Trophoblast cell (in vitro differentiated cells and primary cell): ENCODE measurements around the gene EFNA3.
A peak's percentile ranks its signal among the peaks of the same experiment; 100 is the strongest.

Experiments used
- DNase-seq, 2 donors: peaks; one replicate each; pipeline ENCODE4 v3.0.0-alpha.2; 2016
- H2AFZ ChIP-seq: 2 replicates; pipeline ENCODE4 v1.6.1; 2013; ENCODE audit warnings: low read length, moderate library complexity, mild to moderate bottlenecking; ENCODE audit not compliant: insufficient read depth, poor library complexity
- H2AK5ac ChIP-seq: 2 replicates; pipeline ENCODE4 v1.6.1; 2013; ENCODE audit warnings: mild to moderate bottlenecking, low read length
- H2BK120ac ChIP-seq: 2 replicates; pipeline ENCODE4 v1.6.1; 2013; ENCODE audit warnings: low read length, mild to moderate bottlenecking, moderate library complexity; ENCODE audit not compliant: insufficient read depth, poor library complexity
- H2BK12ac ChIP-seq: 2 replicates; pipeline ENCODE4 v1.6.1; 2013; ENCODE audit warnings: mild to moderate bottlenecking, low read length, moderate library complexity
- H2BK5ac ChIP-seq: 2 replicates; pipeline ENCODE4 v1.6.1; 2013; ENCODE audit warnings: low read length, low read depth, moderate library complexity, mild to moderate bottlenecking; ENCODE audit not compliant: poor library complexity
- H3K14ac ChIP-seq: 2 replicates; pipeline ENCODE4 v1.6.1; 2013; ENCODE audit warnings: mild to moderate bottlenecking, low read length
- H3K18ac ChIP-seq: 2 replicates; pipeline ENCODE4 v1.6.1; 2013; ENCODE audit warnings: mild to moderate bottlenecking, low read length
- H3K23ac ChIP-seq: 2 replicates; pipeline ENCODE4 v1.6.1; 2013; ENCODE audit warnings: low read length
- H3K27ac ChIP-seq: 2 replicates; pipeline ENCODE4 v1.5.1; 2013; ENCODE audit warnings: low read depth, mild to moderate bottlenecking, inconsistent platforms, low read length, moderate library complexity
- H3K27me3 ChIP-seq: 2 replicates; pipeline ENCODE4 v1.6.1; 2013; ENCODE audit warnings: inconsistent platforms, mild to moderate bottlenecking, low read length, moderate library complexity; ENCODE audit not compliant: insufficient read depth
- H3K36me3 ChIP-seq, 2 experiments: 1 replicate in 1 of 2; 2 replicates in 1 of 2; pipeline ENCODE4 v1.6.1; 2013; ENCODE audit warnings: low read length in 2 of 2, mild to moderate bottlenecking in 2 of 2, moderate library complexity in 1 of 2; ENCODE audit not compliant: insufficient read depth in 2 of 2, control insufficient read depth in 1 of 2
- H3K4ac ChIP-seq: 2 replicates; pipeline ENCODE4 v1.6.1; 2013; ENCODE audit warnings: low read depth, mild to moderate bottlenecking, low read length, moderate library complexity
- H3K4me1 ChIP-seq, 2 experiments: 1 replicate in 1 of 2; 2 replicates in 1 of 2; pipeline ENCODE4 v1.6.1; 2013; ENCODE audit warnings: low read length in 2 of 2, mild to moderate bottlenecking in 2 of 2, moderate library complexity in 1 of 2; ENCODE audit not compliant: insufficient read depth in 2 of 2, control insufficient read depth in 1 of 2
- H3K4me2 ChIP-seq: 2 replicates; pipeline ENCODE4 v1.6.1; 2013; ENCODE audit warnings: inconsistent platforms, mild to moderate bottlenecking, low read length, moderate library complexity
- H3K4me3 ChIP-seq: 2 replicates; pipeline ENCODE4 v1.5.1; 2013; ENCODE audit warnings: mild to moderate bottlenecking, low read depth, low read length, inconsistent platforms
- H3K79me1 ChIP-seq: one replicate; pipeline ENCODE4 v1.6.1; 2013; ENCODE audit warnings: low read length
- H3K79me2 ChIP-seq: 2 replicates; pipeline ENCODE4 v1.6.1; 2013; ENCODE audit warnings: low read length, mild to moderate bottlenecking; ENCODE audit not compliant: control insufficient read depth, insufficient read depth, poor library complexity
- H3K9ac ChIP-seq: 2 replicates; pipeline ENCODE4 v1.6.1; 2013; ENCODE audit warnings: mild to moderate bottlenecking, low read length
- H3K9me3 ChIP-seq: 2 replicates; pipeline ENCODE4 v1.6.1; 2013; ENCODE audit warnings: low read depth, mild to moderate bottlenecking, control low read depth, inconsistent platforms, low read length; ENCODE audit not compliant: insufficient read depth
- H4K12ac ChIP-seq: 2 replicates; pipeline ENCODE4 v1.6.1; 2013; ENCODE audit warnings: low read depth, mild to moderate bottlenecking, low read length, moderate library complexity
- H4K8ac ChIP-seq: 2 replicates; pipeline ENCODE4 v1.6.1; 2013; ENCODE audit warnings: low read depth, mild to moderate bottlenecking, low read length, moderate library complexity
- H4K91ac ChIP-seq: one replicate; pipeline ENCODE4 v1.6.1; 2013; ENCODE audit warnings: low read depth, mild to moderate bottlenecking, low read length, moderate library complexity
- WGBS: extraction: QIAGEN DNeasy Blood & Tissue Kit; methylation state at CpG from one replicate; pipeline ENCODE4 v1.1.7; 2013; ENCODE audit warnings: missing lambda C conversion rate; ENCODE audit not compliant: insufficient read length, insufficient coverage; ENCODE audit errors: extremely low coverage; 5-methylcytosine and 5-hydroxymethylcytosine counted together

EFNA3 gene

DNA sequence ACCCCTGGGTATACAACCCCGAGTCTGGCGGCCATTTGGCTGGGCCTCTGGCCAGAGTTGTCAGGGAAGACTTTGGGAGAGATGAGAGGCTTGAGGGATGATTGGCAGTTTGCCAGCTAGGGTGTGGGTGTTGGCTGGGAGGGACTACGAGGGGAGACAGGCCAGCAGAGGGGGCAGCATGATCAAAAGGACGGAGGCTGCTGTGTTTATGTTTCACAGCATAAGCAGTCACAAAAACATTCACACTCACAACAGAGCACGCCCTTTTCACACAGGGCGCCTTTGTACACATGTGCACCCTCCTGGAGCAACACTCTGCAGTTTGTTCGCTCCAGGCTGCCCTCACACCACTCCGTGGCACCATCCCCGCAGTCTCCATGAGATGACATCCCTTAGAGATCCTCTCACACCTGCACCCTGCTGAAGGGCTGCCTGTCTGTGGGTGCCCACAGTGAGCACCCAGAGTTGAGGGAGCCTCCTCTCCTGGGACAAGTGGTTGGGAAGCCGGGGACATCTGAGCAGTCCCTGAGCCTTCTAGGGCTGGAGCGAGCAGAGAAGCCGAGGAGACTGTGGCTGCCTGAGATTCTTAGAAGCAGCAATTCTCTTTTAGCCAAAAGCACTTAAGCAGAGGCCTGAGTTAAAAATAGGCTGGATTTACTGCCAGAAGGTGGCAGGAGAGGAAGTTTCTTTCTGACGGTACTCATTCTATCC is 15.4 kb downstream of the EFNA3 start:
- no CpG with 5 or more reads among the region's 13 CpGs for WGBS
- Histone ChIP-seq H2BK5ac (no peak overlapping the region), H4K8ac (no peak overlapping the region), H3K14ac (peak overlapping the region; percentile 16), H3K79me1 (peaks cover 2% of the 10 kb centered on the region), H3K23ac (no peak overlapping the region), H3K18ac (no peak overlapping the region), H3K27me3 (no peaks in the 10 kb centered on the region), H2AK5ac (no peak overlapping the region), H3K36me3 (no peaks in the 10 kb centered on the region), H3K4me2 (no peak overlapping the region), H3K4me1 (peaks cover 3 to 8% of the 10 kb centered on the region in 2 experiments), H2BK12ac (peak overlapping the region; percentile 9), H3K27ac (no peak overlapping the region), H3K9ac (no peak overlapping the region), H3K4me3 (no peak overlapping the region), H3K4ac (no peak overlapping the region), H3K9me3 (peaks cover 2% of the 10 kb centered on the region), H4K12ac (no peak overlapping the region), H3K79me2 (no peaks in the 10 kb centered on the region), H4K91ac (no peak overlapping the region), H2AFZ (no peak overlapping the region), H2BK120ac (no peak overlapping the region)
- peak; percentile 57 to 74 for DNase-seq

DNA sequence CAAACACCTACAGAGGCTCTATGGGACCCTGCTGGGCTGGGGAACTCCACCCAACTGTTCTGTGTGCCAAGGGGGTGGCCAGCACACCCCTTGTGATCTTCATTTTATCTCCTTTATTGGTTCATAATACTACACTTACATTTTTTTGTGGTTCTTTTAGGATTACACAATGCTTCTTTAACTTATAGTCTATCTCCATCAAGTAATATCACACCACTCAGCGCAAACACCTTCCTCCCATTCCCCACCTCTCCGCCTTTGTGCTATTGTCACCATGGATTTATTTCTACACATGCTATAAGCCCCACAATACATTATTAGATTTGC is 15.9 kb downstream of the EFNA3 start:
- Histone ChIP-seq H3K9me3 (peaks cover 2% of the 10 kb centered on the region), H4K8ac (no peak overlapping the region), H3K27ac (no peak overlapping the region), H3K4ac (no peak overlapping the region), H3K4me1 (peaks cover 3 to 8% of the 10 kb centered on the region in 2 experiments), H4K12ac (no peak overlapping the region), H3K18ac (no peak overlapping the region), H3K4me3 (no peak overlapping the region), H3K9ac (no peak overlapping the region), H2BK5ac (no peak overlapping the region), H3K27me3 (no peaks in the 10 kb centered on the region), H3K14ac (no peak overlapping the region), H3K4me2 (no peak overlapping the region), H3K79me1 (peaks cover 2% of the 10 kb centered on the region), H4K91ac (no peak overlapping the region), H2AK5ac (no peak overlapping the region), H2BK120ac (no peak overlapping the region), H3K36me3 (no peaks in the 10 kb centered on the region), H3K79me2 (no peaks in the 10 kb centered on the region), H2AFZ (no peak overlapping the region), H2BK12ac (no peak overlapping the region), H3K23ac (no peak overlapping the region)
- DNase-seq = no peak
- no CpG with 5 or more reads among the region's 2 CpGs for WGBS

DNA sequence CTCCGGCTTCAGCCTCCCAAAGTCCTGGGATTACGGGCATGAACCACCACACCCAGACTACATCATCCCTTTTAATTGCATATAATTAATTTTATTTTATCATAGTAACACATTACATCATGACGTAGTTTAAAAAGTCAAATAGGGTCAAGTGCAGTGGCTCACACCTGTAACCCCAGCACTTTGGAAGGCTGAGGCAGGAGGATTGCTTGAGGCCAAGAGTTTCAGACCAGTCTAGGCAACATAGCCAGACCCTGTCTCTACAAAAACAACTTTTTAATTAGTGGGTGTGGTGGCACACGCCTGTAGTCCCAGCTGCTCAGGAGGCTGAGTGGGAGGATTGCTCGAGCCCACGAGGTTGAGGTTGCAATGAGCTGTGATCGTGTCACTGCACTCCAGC is 20.7 kb downstream of the EFNA3 start:
- no peak overlapping the region for H4K91ac ChIP-seq
- H3K79me2 ChIP-seq = no peaks in the 10 kb centered on the region
- no CpG with 5 or more reads among the region's 7 CpGs for WGBS
- H2BK120ac ChIP-seq = no peak overlapping the region
- no peak overlapping the region for H2AK5ac ChIP-seq
- no peak overlapping the region for H3K18ac ChIP-seq
- H2BK5ac ChIP-seq = no peak overlapping the region
- H3K9me3 ChIP-seq = no peaks in the 10 kb centered on the region
- H3K9ac ChIP-seq = no peak overlapping the region
- no peaks in the 10 kb centered on the region for H3K36me3 ChIP-seq
- no peak overlapping the region for H3K4ac ChIP-seq
- H2AFZ ChIP-seq = no peak overlapping the region
- H3K14ac ChIP-seq = no peak overlapping the region
- DNase-seq = no peak
- H3K27me3 ChIP-seq = no peaks in the 10 kb centered on the region
- no peaks in the 10 kb centered on the region for H3K4me1 ChIP-seq
- no peaks in the 10 kb centered on the region for H3K79me1 ChIP-seq
- no peak overlapping the region for H3K27ac ChIP-seq
- no peak overlapping the region for H2BK12ac ChIP-seq
- H3K23ac ChIP-seq = no peak overlapping the region
- no peak overlapping the region for H4K12ac ChIP-seq
- H3K4me3 ChIP-seq = no peak overlapping the region
- H4K8ac ChIP-seq = no peak overlapping the region
- H3K4me2 ChIP-seq = no peak overlapping the region

DNA sequence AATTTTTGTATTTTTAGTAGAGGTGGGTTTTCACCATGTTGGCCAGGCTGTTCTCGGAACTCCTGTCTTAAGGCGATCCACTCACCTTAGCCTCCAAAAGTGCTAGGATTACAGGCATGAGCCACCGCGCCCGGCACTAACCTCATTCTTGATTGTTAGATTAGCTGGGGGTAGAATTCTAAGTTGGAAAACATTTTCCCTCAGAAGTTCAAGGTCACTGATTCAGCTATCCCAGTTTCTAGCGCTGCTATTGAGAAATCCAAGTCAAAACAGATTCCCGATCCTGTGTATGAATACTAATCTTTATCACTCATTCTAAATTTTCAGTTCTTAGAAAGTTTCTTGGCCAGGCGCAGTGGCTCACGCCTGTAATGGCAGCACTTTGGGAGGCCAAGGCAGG is 24.7 kb downstream of the EFNA3 start:
- H2AFZ ChIP-seq = no peak overlapping the region
- H4K8ac ChIP-seq = no peak overlapping the region
- no peak overlapping the region for H3K4me2 ChIP-seq
- H2BK5ac ChIP-seq = no peak overlapping the region
- no peak overlapping the region for H3K4ac ChIP-seq
- H3K4me1 ChIP-seq = peaks cover 0 to 3% of the 10 kb centered on the region in 2 experiments
- H3K23ac ChIP-seq = no peak overlapping the region
- H2BK12ac ChIP-seq = no peak overlapping the region
- WGBS = no CpG with 5 or more reads among the region's 9 CpGs
- H3K9me3 ChIP-seq = no peaks in the 10 kb centered on the region
- no peak overlapping the region for H3K27ac ChIP-seq
- no peak overlapping the region for H3K9ac ChIP-seq
- peak; percentile 75 to 77 for DNase-seq
- no peaks in the 10 kb centered on the region for H3K79me1 ChIP-seq
- H2BK120ac ChIP-seq = no peak overlapping the region
- H3K4me3 ChIP-seq = no peak overlapping the region
- H3K27me3 ChIP-seq = no peaks in the 10 kb centered on the region
- H3K18ac ChIP-seq = no peak overlapping the region
- no peak overlapping the region for H4K91ac ChIP-seq
- no peaks in the 10 kb centered on the region for H3K36me3 ChIP-seq
- no peaks in the 10 kb centered on the region for H3K79me2 ChIP-seq
- no peak overlapping the region for H2AK5ac ChIP-seq
- H4K12ac ChIP-seq = no peak overlapping the region
- H3K14ac ChIP-seq = no peak overlapping the region
